ENCODE measurements around the gene AMT.
A peak's percentile ranks its signal among the peaks of the same experiment; 100 is the strongest.
"Not testable (repeated sequence)": the region's sequence is repeated elsewhere in the genome, so short reads cannot be mapped to it uniquely, and the experiment has no call there.

Gene AMT

GRCh38 chr3:49421890-49422378 is 339 bp downstream of the AMT start:
- no peak for DNase-seq

- no peak for DNase-seq
Observed at GRCh38 chr3:49417516-49418120, 4.7 kb downstream of the AMT start.

- no peak for DNase-seq
Observed at GRCh38 chr3:49416867-49417266, 5.4 kb downstream of the AMT start.

DNA sequence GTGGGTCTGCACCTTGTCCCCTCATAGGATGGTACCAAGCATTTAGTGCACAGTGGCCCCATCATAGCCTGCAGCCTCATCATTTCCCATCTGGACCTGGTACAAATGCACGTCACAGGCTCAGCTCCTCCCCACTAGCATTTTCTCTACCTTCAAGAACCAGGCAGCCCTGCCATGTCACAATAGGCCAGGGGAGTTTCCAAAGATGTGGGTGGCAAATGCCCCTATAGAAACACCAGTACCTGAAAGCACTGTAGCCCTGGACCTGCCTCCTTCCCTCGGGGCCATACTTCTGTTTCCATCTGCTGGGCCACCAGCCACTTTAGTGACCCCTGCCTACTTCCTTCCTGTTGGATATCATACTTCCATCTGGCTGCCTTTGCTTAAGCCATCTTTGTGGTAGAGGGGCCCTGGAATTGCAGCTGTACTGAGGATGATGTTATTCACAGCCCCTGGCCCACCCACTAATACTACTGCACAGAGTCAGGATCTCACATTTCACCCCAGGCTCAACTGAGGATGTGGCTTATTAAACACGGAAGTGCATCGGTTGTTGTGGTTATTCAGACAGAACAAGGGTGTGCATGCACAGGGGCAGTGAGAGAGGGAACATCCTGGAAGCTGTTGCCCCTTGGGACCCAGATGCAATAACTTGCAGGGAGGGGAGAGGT is 6.2 kb downstream of the AMT start:
- peak; percentile 44 for DNase-seq

- no peak for DNase-seq
Observed at GRCh38 chr3:49414753-49415152, 7.5 kb downstream of the AMT start.

DNA sequence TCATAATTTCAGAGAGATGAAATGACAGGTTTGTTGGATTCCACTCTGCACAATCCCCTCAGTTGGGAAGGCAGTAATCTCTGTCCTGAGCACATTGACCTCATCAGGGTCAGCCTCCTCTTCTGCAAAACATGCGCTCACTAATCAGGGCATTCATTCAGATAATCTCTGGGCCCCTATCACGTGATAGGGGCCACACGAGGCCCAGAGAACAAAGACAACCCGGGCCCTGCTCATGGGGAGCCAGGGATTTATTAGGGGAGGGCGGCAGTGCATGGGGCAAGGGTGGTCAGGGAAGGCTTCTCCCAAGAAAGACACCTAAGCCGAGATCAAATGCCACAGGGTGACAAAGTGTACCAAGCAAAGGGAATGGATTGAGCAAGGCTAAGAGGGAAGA is 8.9 kb downstream of the AMT start:
- DNase-seq: no peak

- DNase-seq: no peak
Observed at GRCh38 chr3:49412632-49413337, 9.5 kb downstream of the AMT start.

- DNase-seq: peak; percentile 98
Observed at GRCh38 chr3:49411968-49412631, 10.2 kb downstream of the AMT start, which contains the start of the genes RHOA and TCTA. RHOA (minus strand) TSS chr3:49411976; CDS start chr3:49375589, 36,387 bp downstream. TCTA (plus strand) TSS chr3:49412423; CDS start chr3:49412427, 4 bp downstream.

DNA sequence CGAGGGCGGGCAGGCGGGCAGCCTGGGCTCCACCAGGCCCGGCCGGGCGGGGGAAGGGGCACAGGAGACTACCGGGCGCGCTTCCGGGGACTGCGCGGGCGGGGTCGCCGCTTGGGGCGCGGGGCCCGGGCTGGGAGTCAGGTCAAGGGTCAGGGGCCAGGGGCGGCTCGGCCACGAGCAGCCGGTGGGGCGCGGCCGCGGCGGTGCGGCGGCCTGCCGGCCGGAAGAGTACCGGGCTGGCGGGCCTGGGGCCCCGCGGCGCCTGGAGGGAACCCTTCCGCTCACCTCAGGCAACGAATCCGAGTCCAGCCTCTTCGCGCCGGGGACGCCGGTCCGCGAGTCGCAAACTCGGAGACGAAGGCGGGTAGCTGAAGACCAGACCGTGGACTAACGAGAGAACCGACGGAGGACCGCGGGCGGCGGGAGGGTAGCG is 10.7 kb downstream of the AMT start:
- DNase-seq: peak; percentile 52

GRCh38 chr3:49410846-49411534 is 11.3 kb downstream of the AMT start:
- no peak for DNase-seq

- DNase-seq: no peak
Observed at GRCh38 chr3:49410066-49410845, 12.0 kb downstream of the AMT start.

- no peak for DNase-seq
Observed at GRCh38 chr3:49406571-49407565, 15.4 kb downstream of the AMT start.

DNA sequence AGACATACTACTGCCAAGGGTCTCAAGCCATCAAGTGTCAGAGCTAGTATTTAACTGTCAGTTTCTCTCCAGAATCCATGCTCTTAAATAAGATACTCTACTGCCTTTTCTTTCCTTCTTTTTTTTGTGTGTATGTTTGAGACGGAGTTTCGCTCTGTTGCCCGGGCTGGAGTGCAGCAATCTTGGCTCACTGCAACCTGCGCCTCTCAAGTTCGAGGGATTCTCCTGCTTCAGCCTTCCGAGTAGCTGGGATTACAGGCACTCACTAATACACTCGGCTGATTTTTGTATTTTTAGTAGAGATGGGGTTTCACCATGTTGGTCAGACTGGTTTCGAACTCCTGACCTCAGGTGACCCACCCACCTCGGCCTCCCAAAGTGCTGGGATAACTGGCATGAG is 16.7 kb downstream of the AMT start:
- DNase-seq: not testable (repeated sequence)

DNA sequence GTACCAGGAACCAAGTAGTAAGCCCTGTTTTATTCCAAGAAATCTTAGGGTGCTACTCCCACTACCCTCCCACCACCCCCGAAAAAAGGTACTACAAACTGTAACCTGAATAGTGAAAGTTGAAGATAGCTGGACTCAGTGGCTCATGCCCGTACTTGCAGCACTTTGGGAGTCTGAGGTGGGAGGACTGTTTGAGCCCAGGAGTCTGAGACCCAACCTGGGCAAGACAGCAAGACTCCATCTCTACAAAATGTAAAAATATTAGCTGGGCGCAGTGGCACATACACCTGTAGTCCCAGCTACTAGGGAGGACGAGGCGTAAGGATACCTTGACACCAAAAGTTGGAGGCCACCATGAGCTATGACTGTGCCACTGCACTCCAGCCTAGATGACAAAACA is 18.4 kb downstream of the AMT start:
- no peak for DNase-seq

- no peak for DNase-seq
Observed at GRCh38 chr3:49401766-49402165, 20.5 kb downstream of the AMT start.

DNA sequence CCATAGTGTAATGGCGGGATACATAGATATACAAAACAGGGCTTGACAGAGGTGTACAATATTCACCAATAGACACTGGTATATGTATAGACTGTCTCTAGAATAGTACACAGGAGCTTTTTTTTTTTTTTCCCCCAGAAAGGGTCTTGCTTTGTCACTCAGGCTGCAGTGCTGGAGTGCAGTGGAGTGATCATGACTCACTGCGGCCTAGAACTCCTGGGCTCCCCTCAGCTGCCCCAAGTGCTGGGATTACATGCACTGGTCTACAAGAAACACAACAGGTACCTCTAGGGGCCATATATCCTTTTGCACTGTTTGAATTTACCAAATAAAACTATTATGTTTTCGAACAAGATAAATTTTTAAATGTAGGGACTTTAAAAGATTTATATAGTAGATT is 22.8 kb downstream of the AMT start:
- DNase-seq: no peak

- no peak for DNase-seq
Observed at GRCh38 chr3:49397470-49397869, 24.8 kb downstream of the AMT start.

DNA sequence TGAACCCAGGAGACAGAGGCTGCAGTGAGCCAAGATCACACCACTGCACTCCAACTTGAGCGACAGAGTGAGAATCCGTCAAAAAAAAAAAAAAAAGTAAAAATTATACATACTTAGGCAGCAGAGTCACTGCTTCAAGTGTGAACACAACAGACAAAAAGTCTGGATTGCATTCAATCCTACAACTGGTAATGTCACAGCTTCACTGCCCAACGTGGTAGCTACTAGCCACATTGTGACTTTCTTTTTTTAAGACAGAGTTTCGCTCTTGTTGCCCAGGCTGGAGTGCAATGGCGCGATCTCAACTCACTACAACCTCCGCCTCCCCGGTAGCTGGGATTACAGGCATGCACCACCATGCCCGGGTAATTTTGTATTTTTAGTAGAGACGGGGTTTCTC is 31.0 kb downstream of the AMT start:
- DNase-seq: not testable (repeated sequence)

DNA sequence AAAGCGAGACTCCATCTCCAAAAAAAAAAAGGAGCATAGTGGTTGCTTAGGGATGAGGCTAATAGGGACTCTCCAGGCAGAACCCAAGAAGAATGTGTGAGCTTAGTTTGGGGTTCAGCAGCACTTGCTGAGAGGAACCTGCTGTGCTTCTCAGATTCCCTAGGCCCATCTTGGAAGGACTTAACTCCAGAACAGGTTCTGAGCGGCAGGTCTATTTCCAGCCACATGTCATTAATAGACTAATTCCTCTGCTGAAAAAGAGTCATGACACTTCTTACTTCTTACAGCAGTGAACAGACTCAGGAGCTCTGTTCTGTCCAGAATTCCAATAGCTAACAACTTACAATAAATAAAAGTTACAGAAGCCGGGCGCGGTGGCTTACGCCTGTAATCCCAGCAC is 33.0 kb downstream of the AMT start:
- no peak for DNase-seq

DNA sequence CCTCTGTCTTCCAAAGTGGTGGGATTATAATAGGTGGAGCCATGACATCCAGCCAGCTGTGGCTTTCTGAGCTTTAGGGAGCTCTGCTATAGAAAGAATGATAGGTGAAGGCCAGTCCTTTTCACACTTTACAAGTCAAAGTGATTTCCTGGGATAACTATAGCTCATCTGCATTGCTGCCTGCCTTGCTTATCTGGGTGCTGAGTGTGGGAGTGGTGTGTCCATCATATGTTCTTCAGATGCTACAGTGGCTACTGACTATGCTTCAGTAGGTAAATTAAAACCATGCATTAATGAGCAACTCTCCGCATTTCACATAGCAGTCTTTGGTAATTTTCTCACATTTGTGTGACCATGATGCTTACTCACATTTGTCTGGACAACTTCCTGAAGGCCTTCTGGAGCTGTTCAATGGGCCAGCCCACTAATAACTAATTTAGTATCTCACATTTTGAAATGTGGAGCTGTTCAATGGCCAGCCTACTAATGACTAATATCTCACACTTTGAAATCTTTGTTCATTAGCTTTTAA is 33.9 kb downstream of the AMT start:
- DNase-seq: no peak

All from stimulated activated CD4-positive, alpha-beta T cell treated with anti-CD3 and anti-CD28 coated beads, Interleukin-12 subunit alpha, Interleukin-12 subunit beta, amount 100 ng/mL, for 4 hours (primary cell).